22Rv1 (cell line): ENCODE data around the gene CRKL.

Experiments
- CTCF ChIP-seq: fragments of 450-650 bp; IDR thresholded peaks from 2 replicates; pipeline ENCODE4 v1.5.1; 2017; ENCODE audit warnings: mild to moderate bottlenecking
- ZFX ChIP-seq: fragments of 450-650 bp; IDR thresholded peaks from 2 replicates; pipeline ENCODE4 v1.6.1; 2017; ENCODE audit warnings: antibody characterized with exemption, borderline replicate concordance

GRCh38 chr22:20991252-20992055, 74.2 kb downstream of the CRKL start:
- TF ChIP-seq CTCF = no peak
- no peak for TF ChIP-seq ZFX
